HCT116 (cell line): ENCODE results near the gene MED13L. TPM values are rescaled to one million over a fixed set of nuclear protein-coding genes. Genes with fewer than 3 reads are reported as not detected.

Source experiments
- ATAC-seq: fragments of 200-7000 bp; cut with Tn5 transposase; 2 replicates; pipeline ENCODE4 v1.9.1; 2020; ENCODE audit warnings: mild to moderate bottlenecking, moderate library complexity
- BruUV-seq: library from RNA; stranded (reverse); fragments of 400-500 nt; replicated peaks from 2 replicates; lab custom pipeline; 2021; lab: Mats Ljungman, UMichigan
- CTCF ChIA-PET: fragments of 300-600 bp; sonication (Branson Sonifier 250); formaldehyde crosslinking; loops from one replicate; lab custom pipeline; 2021; ENCODE audit warnings: antibody characterized with exemption; lab: Charles Lee
- POLR2A ChIA-PET: fragments of 300-600, 350-600 bp; sonication (Branson Sonifier 250); formaldehyde crosslinking; loops from one replicate; lab custom pipeline; 2021; ENCODE audit warnings: antibody characterized with exemption; lab: Charles Lee
- RAD21 ChIA-PET, 2 experiments: fragments of 300-600 bp; sonication (Branson Sonifier 250); formaldehyde crosslinking; loops; one replicate each; lab custom pipeline; 2023; ENCODE audit warnings: low total read pairs in 2 of 2; ENCODE audit not compliant: uncharacterized antibody in 2 of 2, unreplicated experiment in 2 of 2, low non-redundant PET in 1 of 2; lab: Charles Lee
- DNase-seq: peaks from one replicate; pipeline ENCODE4 v3.0.0-alpha.2; 2010; ENCODE audit warnings: low read depth, low spot score
- H2AFZ ChIP-seq: fragments of 200-600 bp; shearing (Covaris generic), sonication (generic); 2 replicates; pipeline ENCODE4 v1.6.1; 2017; ENCODE audit warnings: low read depth, mixed run types, mixed read lengths, antibody characterized with exemption, low read length; ENCODE audit not compliant: poor library complexity, severe bottlenecking
- H3K27ac ChIP-seq: 2 replicates; pipeline ENCODE4 v1.5.1; 2012; ENCODE audit warnings: low read depth, low read length
- H3K27me3 ChIP-seq: fragments of 200-600 bp; sonication (generic); 2 replicates; pipeline ENCODE4 v1.6.1; 2016; ENCODE audit warnings: mixed run types, low read length, mixed read lengths; ENCODE audit not compliant: insufficient read depth
- H3K36me3 ChIP-seq, 2 experiments: fragments of 200-500 bp in 1 of 2; fragments of 200-600 bp in 1 of 2; sonication (Bioruptor generic) in 1 of 2; sonication (generic) in 1 of 2; 2 replicates each; pipeline versions ENCODE4 v1.5.1 to v1.6.1; 2014 to 2016; ENCODE audit warnings: low read length in 2 of 2, inconsistent platforms in 1 of 2, mixed read lengths in 1 of 2, mixed run types in 1 of 2; ENCODE audit not compliant: insufficient read depth in 2 of 2, control insufficient read depth in 1 of 2
- H3K4me1 ChIP-seq, 2 experiments: fragments of 200-600 bp in 1 of 2; sonication (generic) in 1 of 2; 2 replicates each; pipeline versions ENCODE4 v1.5.1 to v1.6.1; 2012 to 2017; ENCODE audit warnings: low read length in 2 of 2, inconsistent platforms in 1 of 2, mild to moderate bottlenecking in 1 of 2, mixed read lengths in 1 of 2, mixed run types in 1 of 2, moderate library complexity in 1 of 2; ENCODE audit not compliant: insufficient read depth in 2 of 2, control insufficient read depth in 1 of 2
- H3K4me2 ChIP-seq: fragments of 200-600 bp; sonication (generic); 2 replicates; pipeline ENCODE4 v1.6.1; 2017; ENCODE audit warnings: mixed run types, low read length, mixed read lengths
- H3K4me3 ChIP-seq, 2 experiments: fragments of 200-600 bp in 1 of 2; sonication (generic) in 1 of 2; replicated peaks in 1 of 2; 2 replicates each; pipeline ENCODE4 v1.5.1; 2011 to 2016; ENCODE audit warnings: low read length in 2 of 2, control low read depth in 1 of 2, low read depth in 1 of 2, mild to moderate bottlenecking in 1 of 2, mixed read lengths in 1 of 2, mixed run types in 1 of 2
- H3K79me2 ChIP-seq: fragments of 200-600 bp; sonication (generic); 2 replicates; pipeline ENCODE4 v1.6.1; 2017; ENCODE audit warnings: mild to moderate bottlenecking, mixed run types, low read length, moderate library complexity, mixed read lengths; ENCODE audit not compliant: insufficient read depth
- H3K9ac ChIP-seq: fragments of 200-600 bp; sonication (generic); 2 replicates; pipeline ENCODE4 v1.6.1; 2016; ENCODE audit warnings: low read length, mixed read lengths
- H3K9me2 ChIP-seq: fragments of 200-600 bp; sonication (generic), shearing (Covaris generic); 2 replicates; pipeline ENCODE4 v1.6.1; 2017; ENCODE audit warnings: mixed run types, mild to moderate bottlenecking, moderate library complexity; ENCODE audit not compliant: insufficient read depth
- H3K9me3 ChIP-seq, 2 experiments: fragments of 200-500 bp in 1 of 2; fragments of 200-600 bp in 1 of 2; sonication (Bioruptor generic) in 1 of 2; sonication (generic) in 1 of 2; 2 replicates each; pipeline ENCODE4 v1.6.1; 2014 to 2017; ENCODE audit warnings: low read length in 2 of 2, mixed read lengths in 2 of 2, inconsistent platforms in 1 of 2, low read depth in 1 of 2, mild to moderate bottlenecking in 1 of 2, mixed run types in 1 of 2, moderate library complexity in 1 of 2; ENCODE audit not compliant: control insufficient read depth in 1 of 2, insufficient read depth in 1 of 2
- H4K20me1 ChIP-seq: fragments of 200-600 bp; sonication (generic), shearing (Covaris generic); 2 replicates; pipeline ENCODE4 v1.6.1; 2017; ENCODE audit warnings: mixed run types, mild to moderate bottlenecking, moderate library complexity; ENCODE audit not compliant: insufficient read depth
- ATF3 ChIP-seq: IDR thresholded peaks from 2 replicates; pipeline ENCODE4 v1.6.1; 2012
- CEBPB ChIP-seq: IDR thresholded peaks from 2 replicates; pipeline ENCODE4 v1.6.1; 2012; ENCODE audit warnings: low read depth
- CTCF ChIP-seq, 3 experiments: fragments of 200-600 bp in 1 of 3; sonication (generic) in 1 of 3; IDR thresholded peaks in 2 of 3; conservative IDR thresholded peaks in 1 of 3; 2 replicates each; pipeline ENCODE4 v1.5.1; 2012 to 2017; ENCODE audit warnings: low read depth in 2 of 3, low read length in 2 of 3, antibody characterized with exemption in 1 of 3, borderline replicate concordance in 1 of 3, control low read depth in 1 of 3, mild to moderate bottlenecking in 1 of 3, mixed read lengths in 1 of 3, mixed run types in 1 of 3, moderate library complexity in 1 of 3; ENCODE audit not compliant: insufficient read depth in 1 of 3
- EGR1 ChIP-seq: IDR thresholded peaks from 2 replicates; pipeline ENCODE4 v1.6.1; 2012; ENCODE audit warnings: low read depth
- EZH2phosphoT487 ChIP-seq: fragments of 200-600 bp; IDR thresholded peaks from 2 replicates; pipeline ENCODE4 v1.6.1; 2018; ENCODE audit warnings: antibody characterized with exemption, borderline replicate concordance
- FOSL1 ChIP-seq: IDR thresholded peaks from 2 replicates; pipeline ENCODE4 v1.6.1; 2012; ENCODE audit warnings: low read depth
- JUND ChIP-seq: IDR thresholded peaks from 2 replicates; pipeline ENCODE4 v1.6.1; 2012
- POLR2A ChIP-seq: IDR thresholded peaks from 2 replicates; pipeline ENCODE4 v1.7.0; 2011; ENCODE audit warnings: borderline replicate concordance; ENCODE audit not compliant: insufficient read depth, insufficient read length; ENCODE audit errors: extremely low read depth
- POLR2AphosphoS5 ChIP-seq: IDR thresholded peaks from 2 replicates; pipeline ENCODE4 v1.6.1; 2011; ENCODE audit warnings: mild to moderate bottlenecking, low read depth, low read length, moderate library complexity
- REST ChIP-seq: IDR thresholded peaks from 2 replicates; pipeline ENCODE4 v1.6.1; 2012; ENCODE audit warnings: low read depth
- SIN3A ChIP-seq: IDR thresholded peaks from 2 replicates; pipeline ENCODE4 v1.6.1; 2012; ENCODE audit warnings: low read depth
- SP1 ChIP-seq: IDR thresholded peaks from 2 replicates; pipeline ENCODE4 v1.6.1; 2012; ENCODE audit warnings: low read depth
- YY1 ChIP-seq: IDR thresholded peaks from 2 replicates; pipeline ENCODE4 v1.6.1; 2011; ENCODE audit warnings: low read length, low read depth, moderate library complexity, mild to moderate bottlenecking; ENCODE audit not compliant: insufficient replicate concordance; ENCODE audit errors: extremely low read depth
- ZBTB33 ChIP-seq: IDR thresholded peaks from 2 replicates; pipeline ENCODE4 v1.6.1; 2011; ENCODE audit warnings: mild to moderate bottlenecking, low read length, moderate library complexity; ENCODE audit not compliant: insufficient replicate concordance; ENCODE audit errors: extremely low read depth
- ZNF274 ChIP-seq: fragments of 200-500 bp; sonication (Bioruptor generic); IDR thresholded peaks from 2 replicates; pipeline ENCODE4 v1.6.1; 2014; ENCODE audit warnings: mild to moderate bottlenecking, low read depth, low read length, inconsistent platforms
- intact Hi-C: fragments of 100-400 bp; cut with micrococcal nuclease; formaldehyde crosslinking; loops from 2 replicates; pipeline ENCODE4 v1.10.0; 2022
- total RNA-seq: library from RNA; stranded (reverse); gene quantifications from one replicate; pipeline ENCODE4 v1.2.1, GENCODE V29; 2021; ENCODE audit not compliant: unreplicated experiment

The MED13L gene
- total RNA-seq, 1 experiment from 2014 or later: 176 TPM

GRCh38 chr12:116087962-116088361 is 189.5 kb downstream of the MED13L start:
- CTCF ChIA-PET: interaction anchor here (0.6 kb wide), 1 partner anchor 489 kb away, joined by 3 read pairs; no protein-coding TSS in a partner anchor
- DNase-seq (no peak), ATAC-seq (no peak)
- no peaks in the 10 kb centered on the region for H3K9me2 ChIP-seq
- no peak overlapping the region for H3K4me3 ChIP-seq
- H3K36me3 ChIP-seq: no peaks in the 10 kb centered on the region
- no peaks in the 10 kb centered on the region for H3K9me3 ChIP-seq
- no peak overlapping the region for H3K27ac ChIP-seq
- no peak overlapping the region for H3K4me2 ChIP-seq
- intact Hi-C loops: no loop called here
- peaks cover 55% of the 10 kb centered on the region; the same call in 1 of the 2 replicates for H4K20me1 ChIP-seq
- TF ChIP-seq POLR2AphosphoS5 (no peak), EZH2phosphoT487 (no peak), SIN3A (no peak), CEBPB (no peak), REST (no peak), YY1 (no peak), CTCF (IDR thresholded peaks at IDR 0.05 in 2 of 3, conservative IDR thresholded peaks at IDR 0.05 in 1 of 3; ENCODE audit: borderline replicate concordance in 1 of 3, insufficient read depth in 1 of 3, low read depth in 2 of 3, low read length in 2 of 3) (no peak), FOSL1 (no peak), POLR2A (no peak), SP1 (no peak), EGR1 (no peak), JUND (no peak), ATF3 (no peak), ZNF274 (no peak), ZBTB33 (no peak)
- H3K9ac ChIP-seq: no peak overlapping the region
- RAD21 ChIA-PET: no interaction called here
- POLR2A ChIA-PET: no interaction called here
- no peaks in the 10 kb centered on the region; a peak in 1 of 4 replicates for H3K4me1 ChIP-seq
- no peaks in the 10 kb centered on the region for H3K27me3 ChIP-seq
- no peak overlapping the region for H2AFZ ChIP-seq
- no TSS peak for BruUV-seq
- peaks cover 100% of the 10 kb centered on the region for H3K79me2 ChIP-seq
